Forelimb muscle (tissue), 1 donor: ENCODE results near the gene PLEKHG5. TPM values are rescaled to one million over a fixed set of nuclear protein-coding genes. Genes with fewer than 3 reads are reported as not detected.
"Not testable (repeated sequence)": the region's sequence is repeated elsewhere in the genome, so short reads cannot be mapped to it uniquely, and the experiment has no call there.

Experiments used
- DNase-seq: peaks from one replicate; pipeline ENCODE4 v3.0.0-alpha.2; 2013; ENCODE audit warnings: low read depth
- polyA plus RNA-seq: library from polyadenylated mRNA; unstranded; fragments of 120-200 nt; gene quantifications from one replicate; pipeline ENCODE4 v1.2.1, GENCODE V29; 2013; ENCODE audit not compliant: insufficient read length

Gene PLEKHG5
- polyA plus RNA-seq, 1 donor: 10.6 TPM

GRCh38 chr1:6445062-6445763, 46.3 kb downstream of the PLEKHG5 start:
- no peak for DNase-seq

- no peak for DNase-seq
These were observed 47.1 kb downstream of the PLEKHG5 start for GRCh38 chr1:6444377-6444776.

GRCh38 chr1:6443339-6444115, 47.9 kb downstream of the PLEKHG5 start:
- DNase-seq: no peak

- no peak for DNase-seq
These were observed 49.9 kb downstream of the PLEKHG5 start for GRCh38 chr1:6441586-6441985.

- DNase-seq: no peak
These were observed 51.0 kb downstream of the PLEKHG5 start for GRCh38 chr1:6440198-6441126.

- no peak for DNase-seq
These were observed 53.4 kb downstream of the PLEKHG5 start for GRCh38 chr1:6438047-6438525.

GRCh38 chr1:6437012-6437700, 54.3 kb downstream of the PLEKHG5 start:
- not testable (repeated sequence) for DNase-seq

GRCh38 chr1:6436277-6436676, 55.2 kb downstream of the PLEKHG5 start:
- DNase-seq: not testable (repeated sequence)

GRCh38 chr1:6435547-6435946, 55.9 kb downstream of the PLEKHG5 start:
- DNase-seq: no peak

- DNase-seq: no peak
These were observed 56.3 kb downstream of the PLEKHG5 start for GRCh38 chr1:6435129-6435528.

GRCh38 chr1:6434186-6434585, 57.3 kb downstream of the PLEKHG5 start:
- DNase-seq: no peak

GRCh38 chr1:6431645-6432579, 59.6 kb downstream of the PLEKHG5 start:
- DNase-seq: not testable (repeated sequence)

- DNase-seq: not testable (repeated sequence)
These were observed 61.6 kb downstream of the PLEKHG5 start for GRCh38 chr1:6429660-6430411.

GRCh38 chr1:6428453-6428852, 63.0 kb downstream of the PLEKHG5 start:
- not testable (repeated sequence) for DNase-seq

GRCh38 chr1:6427441-6428390, 63.8 kb downstream of the PLEKHG5 start:
- DNase-seq: no peak

GRCh38 chr1:6426972-6427350, 64.5 kb downstream of the PLEKHG5 start:
- no peak for DNase-seq

- DNase-seq: no peak
These were observed 65.0 kb downstream of the PLEKHG5 start for GRCh38 chr1:6426277-6426971.

GRCh38 chr1:6425658-6426057, 65.8 kb downstream of the PLEKHG5 start:
- no peak for DNase-seq
